Measurements from ENCODE around the gene DSTN.

The DSTN gene

DNA sequence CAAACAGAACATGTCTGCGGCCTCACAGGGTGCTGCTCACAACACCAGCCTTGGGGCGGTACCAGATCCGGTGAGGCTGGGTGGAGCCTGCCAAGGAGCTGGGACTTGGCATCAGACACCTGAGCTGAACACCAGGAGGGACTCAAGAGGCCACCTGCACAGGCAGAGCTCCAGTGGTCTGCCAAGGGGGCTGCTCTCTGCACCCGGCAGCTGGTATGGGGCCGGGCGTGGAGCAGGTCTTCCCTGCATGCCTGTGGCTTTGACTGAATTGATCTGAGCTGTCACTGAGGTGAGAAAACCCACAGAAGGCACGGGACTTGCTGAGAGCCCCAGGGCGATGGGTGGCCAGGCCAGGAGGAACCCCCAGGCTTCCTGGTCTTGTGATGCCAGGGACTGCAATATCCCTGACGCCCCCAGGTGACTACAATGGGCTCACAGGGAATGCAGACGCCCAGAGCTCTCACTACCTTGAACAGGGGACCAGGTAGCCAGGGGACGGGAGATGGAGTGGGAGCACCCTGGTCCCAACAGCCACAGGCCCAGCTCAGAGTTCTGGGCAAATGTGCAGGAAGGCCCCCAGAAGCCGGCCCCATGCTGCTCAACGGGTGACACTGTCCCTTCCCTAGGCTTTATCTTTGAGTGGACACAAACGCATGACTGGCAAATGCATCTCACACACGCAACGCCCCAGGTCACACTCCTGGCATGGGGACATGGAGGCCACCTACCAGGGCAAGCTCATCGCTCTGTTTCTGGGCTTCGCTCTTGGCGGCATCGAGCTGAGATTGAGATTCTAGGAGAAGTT is 48.2 kb downstream of the DSTN start:
- Mint-ChIP-seq H3K4me1 (ENCODE audit: low read depth) (peaks cover 3% of the 10 kb centered on the region), H3K4me3 (no peak overlapping the region), H3K9me3 (no peaks in the 10 kb centered on the region), H3K36me3 (ENCODE audit: low read depth) (peaks cover 15% of the 10 kb centered on the region), H3K27me3 (no peaks in the 10 kb centered on the region), H3K27ac (no peak overlapping the region)

DNA sequence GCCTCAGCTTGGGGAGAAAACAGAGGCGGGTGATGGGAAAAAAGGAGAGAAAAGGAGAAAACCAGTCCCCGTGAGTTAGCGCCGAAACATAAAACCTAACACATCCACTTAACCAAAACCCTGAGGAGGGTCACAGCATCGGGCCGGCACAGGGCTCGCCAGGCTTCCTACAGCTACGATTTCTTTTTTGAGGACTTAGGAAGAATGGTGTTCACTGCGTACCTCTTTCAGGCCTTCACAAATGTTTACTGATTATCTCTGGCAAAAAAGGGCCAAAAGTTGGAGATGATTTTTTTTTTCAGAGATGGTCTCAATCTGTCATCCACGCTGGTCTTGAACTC is 48.8 kb downstream of the DSTN start:
- H3K36me3 Mint-ChIP-seq (ENCODE audit: low read depth), result peaks cover 15% of the 10 kb centered on the region
- no peak overlapping the region for H3K4me3 Mint-ChIP-seq
- peaks cover 3% of the 10 kb centered on the region for H3K4me1 Mint-ChIP-seq (ENCODE audit: low read depth)

GRCh38 chr20:17619351-17620093 is 49.6 kb downstream of the DSTN start:
- Mint-ChIP-seq H3K4me3 (no peak overlapping the region), H3K27me3 (no peaks in the 10 kb centered on the region), H3K27ac (no peak overlapping the region), H3K9me3 (no peaks in the 10 kb centered on the region), H3K4me1 (ENCODE audit: low read depth) (no peaks in the 10 kb centered on the region), H3K36me3 (ENCODE audit: low read depth) (peaks cover 15% of the 10 kb centered on the region)

More for the DNA sequence above, 48.8 kb downstream of the DSTN start:
- Mint-ChIP-seq H3K27me3 (no peaks in the 10 kb centered on the region), H3K27ac (no peak overlapping the region), H3K9me3 (no peaks in the 10 kb centered on the region)

GRCh38 chr20:17620371-17621228 is 50.7 kb downstream of the DSTN start:
- Mint-ChIP-seq H3K27ac (no peak overlapping the region), H3K9me3 (no peaks in the 10 kb centered on the region), H3K27me3 (no peaks in the 10 kb centered on the region), H3K4me1 (ENCODE audit: low read depth) (no peaks in the 10 kb centered on the region), H3K36me3 (ENCODE audit: low read depth) (peaks cover 11% of the 10 kb centered on the region), H3K4me3 (no peak overlapping the region)

DNA sequence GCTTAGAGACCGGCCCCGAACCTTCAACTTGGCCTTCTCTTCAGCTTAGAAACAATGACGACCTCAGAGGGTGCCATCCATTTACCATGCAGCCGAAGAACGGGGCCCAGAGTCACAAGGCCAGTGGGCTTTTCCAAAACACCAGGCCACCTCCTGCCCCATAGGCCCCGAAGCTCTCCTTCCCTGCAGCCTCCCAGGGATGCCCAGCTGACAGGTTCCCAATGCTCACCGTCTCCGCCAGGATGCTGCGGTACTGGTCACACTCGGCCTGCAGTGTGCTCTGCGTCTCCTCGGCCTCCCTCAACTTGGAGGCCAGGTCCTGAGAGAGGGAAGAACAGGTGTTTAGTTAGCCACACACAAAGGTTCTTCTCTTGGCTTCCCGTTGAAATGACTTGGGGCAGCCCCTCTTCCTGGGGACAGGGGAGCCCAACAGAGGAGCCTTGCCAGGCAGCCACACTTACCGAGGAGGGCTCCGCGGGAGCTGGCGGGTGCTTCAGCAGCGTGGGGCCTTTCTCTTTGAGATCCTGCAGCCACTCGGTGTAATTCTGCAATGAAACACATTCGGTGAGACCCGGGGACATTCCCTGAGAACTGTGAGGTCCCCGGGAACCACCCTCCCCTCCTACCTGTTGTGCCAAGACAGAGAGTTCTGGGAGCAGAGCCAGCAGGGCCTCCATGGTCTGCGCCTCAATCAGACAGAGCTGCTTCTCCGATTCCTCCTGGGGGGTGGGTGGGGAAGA is 51.5 kb downstream of the DSTN start:
- no peak overlapping the region for H3K27ac Mint-ChIP-seq
- no peaks in the 10 kb centered on the region for H3K9me3 Mint-ChIP-seq
- no peaks in the 10 kb centered on the region for H3K27me3 Mint-ChIP-seq
- no peaks in the 10 kb centered on the region for H3K4me1 Mint-ChIP-seq (ENCODE audit: low read depth)
- no peak overlapping the region for H3K4me3 Mint-ChIP-seq
- peaks cover 11% of the 10 kb centered on the region for H3K36me3 Mint-ChIP-seq (ENCODE audit: low read depth)

DNA sequence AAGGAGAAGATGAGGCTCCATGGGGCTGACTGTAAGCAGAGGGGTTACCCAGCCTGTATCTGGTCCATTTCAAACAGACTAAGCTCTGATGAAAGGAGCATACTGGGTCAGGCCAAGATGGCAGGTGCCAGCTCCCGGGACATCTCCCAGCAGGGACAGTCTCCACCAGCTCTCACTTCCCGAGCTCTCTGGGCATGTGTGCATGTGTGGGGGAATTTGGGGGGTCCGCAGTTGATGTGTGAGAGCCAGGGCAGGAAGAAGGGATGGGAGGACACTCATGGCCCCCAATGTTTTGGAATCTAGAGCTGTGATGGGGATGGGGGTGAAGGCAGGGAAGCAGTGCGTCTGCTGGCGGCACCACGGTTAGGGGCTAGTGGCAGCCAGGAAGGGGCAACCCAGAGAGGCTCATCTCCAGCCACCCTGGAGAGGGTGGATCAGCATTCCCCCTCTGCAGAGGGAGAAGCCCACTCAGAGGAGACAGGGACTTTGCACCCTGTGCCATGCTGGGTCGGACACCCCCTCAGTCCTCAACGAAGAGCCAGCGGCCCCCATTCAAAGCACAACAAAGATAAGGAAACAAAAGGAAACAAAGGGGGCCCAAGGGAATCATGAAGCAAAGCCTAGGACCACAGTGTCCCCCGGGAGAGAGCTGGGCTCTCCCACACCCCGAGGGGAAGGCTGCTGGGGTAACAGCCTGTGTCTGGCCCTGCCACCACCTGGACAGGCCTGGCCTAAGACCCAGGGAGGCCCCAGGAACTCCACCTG is 52.4 kb downstream of the DSTN start:
- Mint-ChIP-seq H3K4me1 (ENCODE audit: low read depth) (no peaks in the 10 kb centered on the region), H3K4me3 (no peak overlapping the region), H3K9me3 (no peaks in the 10 kb centered on the region), H3K27me3 (no peaks in the 10 kb centered on the region), H3K27ac (no peak overlapping the region), H3K36me3 (ENCODE audit: low read depth) (peaks cover 15% of the 10 kb centered on the region)

GRCh38 chr20:17622851-17623508 is 53.1 kb downstream of the DSTN start:
- H3K4me3 Mint-ChIP-seq, result no peak overlapping the region
- H3K27ac Mint-ChIP-seq, result no peak overlapping the region
- no peaks in the 10 kb centered on the region for H3K4me1 Mint-ChIP-seq (ENCODE audit: low read depth)
- H3K9me3 Mint-ChIP-seq, result no peaks in the 10 kb centered on the region
- peaks cover 15% of the 10 kb centered on the region for H3K36me3 Mint-ChIP-seq (ENCODE audit: low read depth)
- H3K27me3 Mint-ChIP-seq, result no peaks in the 10 kb centered on the region

DNA sequence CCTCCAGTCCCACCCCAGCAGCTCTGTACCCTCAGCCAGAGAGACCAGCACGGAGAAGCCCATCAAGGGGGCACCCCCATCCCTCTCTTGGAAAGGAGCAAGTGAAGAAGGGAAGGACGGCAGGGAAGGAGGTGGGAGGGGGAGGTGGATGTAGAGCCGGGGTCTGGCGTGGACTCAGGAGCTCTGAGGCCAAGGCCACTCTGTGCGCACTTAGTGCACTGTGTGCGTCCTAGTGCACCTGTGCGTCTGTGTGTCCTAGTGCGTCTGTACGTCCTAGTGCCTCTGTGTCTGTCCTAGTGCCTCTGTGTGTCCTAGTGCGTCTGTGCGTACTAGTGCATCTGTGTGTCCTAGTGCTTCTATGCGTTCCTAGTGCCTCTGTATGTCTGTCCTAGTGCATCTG is 54.2 kb downstream of the DSTN start:
- no peak overlapping the region for H3K27ac Mint-ChIP-seq
- no peaks in the 10 kb centered on the region for H3K4me1 Mint-ChIP-seq (ENCODE audit: low read depth)
- peaks cover 12% of the 10 kb centered on the region for H3K36me3 Mint-ChIP-seq (ENCODE audit: low read depth)
- H3K9me3 Mint-ChIP-seq, result no peaks in the 10 kb centered on the region
- H3K4me3 Mint-ChIP-seq, result no peak overlapping the region
- no peaks in the 10 kb centered on the region for H3K27me3 Mint-ChIP-seq

- peaks cover 9% of the 10 kb centered on the region for H3K36me3 Mint-ChIP-seq (ENCODE audit: low read depth)
- H3K27me3 Mint-ChIP-seq, result no peaks in the 10 kb centered on the region
- no peaks in the 10 kb centered on the region for H3K4me1 Mint-ChIP-seq (ENCODE audit: low read depth)
- H3K9me3 Mint-ChIP-seq, result no peaks in the 10 kb centered on the region
- no peak overlapping the region for H3K27ac Mint-ChIP-seq
- H3K4me3 Mint-ChIP-seq, result no peak overlapping the region
These were observed 54.8 kb downstream of the DSTN start for GRCh38 chr20:17624551-17625245.

- Mint-ChIP-seq H3K4me1 (ENCODE audit: low read depth) (no peaks in the 10 kb centered on the region), H3K4me3 (no peak overlapping the region), H3K36me3 (ENCODE audit: low read depth) (peaks cover 4% of the 10 kb centered on the region), H3K9me3 (no peaks in the 10 kb centered on the region), H3K27ac (no peak overlapping the region), H3K27me3 (no peaks in the 10 kb centered on the region)
These were observed 55.6 kb downstream of the DSTN start for GRCh38 chr20:17625246-17626051.

GRCh38 chr20:17626217-17627007 is 56.5 kb downstream of the DSTN start:
- no peak overlapping the region for H3K4me3 Mint-ChIP-seq
- no peaks in the 10 kb centered on the region for H3K9me3 Mint-ChIP-seq
- H3K4me1 Mint-ChIP-seq (ENCODE audit: low read depth), result no peaks in the 10 kb centered on the region
- H3K27me3 Mint-ChIP-seq, result no peaks in the 10 kb centered on the region
- H3K27ac Mint-ChIP-seq, result no peak overlapping the region
- peaks cover 4% of the 10 kb centered on the region for H3K36me3 Mint-ChIP-seq (ENCODE audit: low read depth)
